Right lobe of liver (tissue), 6 donors: Measurements from ENCODE around the gene EPS8. TPM values are rescaled to one million over a fixed set of nuclear protein-coding genes. Genes with fewer than 3 reads are reported as not detected.
A peak's percentile ranks its signal among the peaks of the same experiment; 100 is the strongest.

Experiments used
- ATAC-seq, 4 donors: fragments of 200-7000 bp; cut with Tn5 transposase; one replicate each; pipeline ENCODE4 v1.9.1; 2020; ENCODE audit warnings: mild to moderate bottlenecking in 4 of 4, moderate library complexity in 4 of 4
- DNase-seq, 3 donors: peaks; one replicate each; pipeline ENCODE4 v3.0.0-alpha.2; 2020
- H3K27ac ChIP-seq, 3 donors: fragments of 200-600 bp; one replicate each; pipeline ENCODE4 v1.8.0; 2022
- H3K27me3 ChIP-seq, 2 donors: fragments of 200-600 bp; one replicate each; pipeline ENCODE4 v1.8.0; 2022
- H3K36me3 ChIP-seq, 4 donors: fragments of 200-600 bp; sonication (generic) in 1 of 4; one replicate each; pipeline versions ENCODE4 v1.5.1 to v1.8.0; 2017 to 2022; ENCODE audit warnings: control low read depth in 1 of 4
- H3K4me1 ChIP-seq, 4 donors: fragments of 200-600 bp; sonication (generic) in 1 of 4; one replicate each; pipeline versions ENCODE4 v1.5.1 to v1.8.0; 2017 to 2022; ENCODE audit warnings: control low read depth in 1 of 4
- H3K4me3 ChIP-seq, 3 donors: fragments of 200-600 bp; one replicate each; pipeline ENCODE4 v1.8.0; 2022
- H3K9me3 ChIP-seq, 4 donors: fragments of 200-600 bp; sonication (generic) in 1 of 4; one replicate each; pipeline versions ENCODE4 v1.5.1 to v1.8.0; 2017 to 2022; ENCODE audit warnings: control low read depth in 1 of 4
- CTCF ChIP-seq, 4 donors: fragments of 200-600 bp in 3 of 4; fragments of 450-650 bp in 1 of 4; IDR thresholded peaks; one replicate each; pipeline versions ENCODE4 v1.5.1 to v1.8.0; 2016 to 2022; ENCODE audit warnings: antibody characterized with exemption in 4 of 4, mild to moderate bottlenecking in 2 of 4
- POLR2A ChIP-seq: fragments of 450-650 bp; IDR thresholded peaks from one replicate; pipeline ENCODE4 v1.6.1; 2017; ENCODE audit warnings: antibody characterized with exemption, mild to moderate bottlenecking
- WGBS: methylation state at CpG from one replicate; pipeline ENCODE4 v1.1.6; 2018; ENCODE audit warnings: low coverage, low lambda C conversion rate; ENCODE audit not compliant: insufficient coverage; ENCODE audit errors: missing lambda C conversion rate; 5-methylcytosine and 5-hydroxymethylcytosine counted together
- intact Hi-C, 2 donors: fragments of 100-400 bp; cut with DNase I; formaldehyde crosslinking; loops; one replicate each; pipeline versions ENCODE4 v1.11.2 to v1.14.1; 2022
- total RNA-seq, 6 experiments: library from RNA; depleted of rRNA in 2 of 6; stranded (reverse); fragments of >200 nt in 2 of 6; fragmentation: NEBNext Ultra II Directional in 3 of 6; extraction: Animal tissue kit (Norgen Biotek cat#: 25700) in 3 of 6; gene quantifications; one replicate each; pipeline versions ENCODE4 v1.1.0 to v1.2.4, GENCODE V29; 2016 to 2023
- donor health status: DM: no; HTN: yes; CAD: no.
- donor health status: DM: no; HTN: no; CAD: no.
- donor health status: DM: no; HTN: no; CAD: no.
- donor health status: DM: no; HTN: yes; CAD: no.
- donor health status: DM: no; HTN: yes; CAD: no.

Gene EPS8
- total RNA-seq, 6 experiments from 2014 or later, result 21.3 to 44.8 (median 28.2) TPM

GRCh38 chr12:15708396-15709076, 80.7 kb downstream of the EPS8 start:
- 64% methylated on average over 2 of the region's 2 CpGs for WGBS
- peaks cover 0 to 59% (median 11%) of the 10 kb centered on the region in 4 donors for H3K4me1 ChIP-seq
- H3K4me3 ChIP-seq, result no peak overlapping the region
- H3K9me3 ChIP-seq, result no peaks in the 10 kb centered on the region
- ATAC-seq, result peak; percentile 44 to 59 (median 48)
- H3K36me3 ChIP-seq, result no peaks in the 10 kb centered on the region
- peak overlapping the region in 2 of 3 donors; percentile 3 to 4 for H3K27ac ChIP-seq
- intact Hi-C loops, result no loop called here
- no peak for TF ChIP-seq POLR2A
- no peaks in the 10 kb centered on the region for H3K27me3 ChIP-seq
- no peak for DNase-seq

GRCh38 chr12:15707516-15708199, 81.5 kb downstream of the EPS8 start:
- Histone ChIP-seq H3K4me1 (peaks cover 0 to 54% (median 9%) of the 10 kb centered on the region in 4 donors), H3K9me3 (no peaks in the 10 kb centered on the region), H3K27ac (no peak overlapping the region), H3K36me3 (no peaks in the 10 kb centered on the region), H3K4me3 (no peak overlapping the region), H3K27me3 (no peaks in the 10 kb centered on the region)
- intact Hi-C loops, result no loop called here
- WGBS, result 64% methylated on average over 6 of the region's 6 CpGs
- TF ChIP-seq CTCF (IDR thresholded peaks at IDR 0.05), result no peak
- no peak for TF ChIP-seq POLR2A
- no peak for DNase-seq
- ATAC-seq, result no peak

- no peaks in the 10 kb centered on the region for H3K27me3 ChIP-seq
- intact Hi-C loops, result no loop called here
- 30% methylated on average over 4 of the region's 4 CpGs for WGBS
- H3K27ac ChIP-seq, result peak overlapping the region in 1 of 3 donors; percentile 13
- peaks cover 0 to 46% (median 8%) of the 10 kb centered on the region in 4 donors for H3K4me1 ChIP-seq
- DNase-seq (peak; percentile 40 to 82 (median 73)), ATAC-seq (peak; percentile 70 to 89 (median 88))
- no peak for TF ChIP-seq CTCF (IDR thresholded peaks at IDR 0.05)
- TF ChIP-seq POLR2A, result no peak
- no peak overlapping the region for H3K4me3 ChIP-seq
- no peaks in the 10 kb centered on the region for H3K36me3 ChIP-seq
- H3K9me3 ChIP-seq, result no peaks in the 10 kb centered on the region
Observed at GRCh38 chr12:15706010-15706676, 83.0 kb downstream of the EPS8 start.

GRCh38 chr12:15705606-15706005, 83.6 kb downstream of the EPS8 start:
- no peak for TF ChIP-seq CTCF (IDR thresholded peaks at IDR 0.05)
- no peak for TF ChIP-seq POLR2A
- Histone ChIP-seq H3K27ac (peak overlapping the region in 1 of 3 donors; percentile 13), H3K36me3 (no peaks in the 10 kb centered on the region), H3K27me3 (no peaks in the 10 kb centered on the region), H3K9me3 (no peaks in the 10 kb centered on the region), H3K4me1 (peaks cover 0 to 42% (median 5%) of the 10 kb centered on the region in 4 donors), H3K4me3 (no peak overlapping the region)
- 17% methylated on average over 2 of the region's 2 CpGs for WGBS
- DNase-seq, result no peak
- peak in 3 of 4 donors; percentile 15 to 42 (median 17) for ATAC-seq
- intact Hi-C loops, result no loop called here
